WTC11 (cell line): ENCODE measurements around the gene RAB3IL1. TPM values are rescaled to one million over a fixed set of nuclear protein-coding genes. Genes with fewer than 3 reads are reported as not detected.

Experiments
- ARID4B ChIP-seq: sonication (generic); formaldehyde crosslinking; IDR thresholded peaks from 2 replicates; pipeline ENCODE4 v1.8.0; 2023; ENCODE audit warnings: missing genetic modification reagents, mild to moderate bottlenecking, borderline replicate concordance
- ATF2 ChIP-seq: sonication (generic); formaldehyde crosslinking; IDR thresholded peaks from 2 replicates; pipeline ENCODE4 v1.8.1; 2022; ENCODE audit warnings: low read depth, missing genetic modification reagents, borderline replicate concordance
- CREB1 ChIP-seq: sonication (generic); formaldehyde crosslinking; IDR thresholded peaks from 2 replicates; pipeline ENCODE4 v1.8.0; 2023; ENCODE audit warnings: mild to moderate bottlenecking, missing genetic modification reagents
- CTCF ChIP-seq: fragments of 200-600 bp; IDR thresholded peaks from 2 replicates; pipeline ENCODE4 v1.8.0; 2022; ENCODE audit warnings: antibody characterized with exemption
- MLX ChIP-seq: sonication (generic); formaldehyde crosslinking; IDR thresholded peaks from 2 replicates; pipeline ENCODE4 v1.8.1; 2023; ENCODE audit warnings: mild to moderate bottlenecking, missing genetic modification reagents, moderate library complexity
- NFE2L1 ChIP-seq: sonication (generic); formaldehyde crosslinking; IDR thresholded peaks from 2 replicates; pipeline ENCODE4 v1.8.1; 2023; ENCODE audit warnings: missing genetic modification reagents
- OVOL2 ChIP-seq: fragments of 250-450 bp; sonication (Bioruptor Pico); IDR thresholded peaks from 2 replicates; pipeline ENCODE4 v1.9.0; 2021; ENCODE audit warnings: mild to moderate bottlenecking, borderline replicate concordance
- RORB ChIP-seq: fragments of 250-450 bp; sonication (Bioruptor Pico); IDR thresholded peaks from 2 replicates; pipeline ENCODE4 v1.9.0; 2021; ENCODE audit warnings: mild to moderate bottlenecking
- TEAD1 ChIP-seq: sonication (generic); formaldehyde crosslinking; IDR thresholded peaks from 2 replicates; pipeline ENCODE4 v1.8.0; 2022; ENCODE audit warnings: mild to moderate bottlenecking, missing genetic modification reagents
- ZNF121 ChIP-seq: sonication (generic); formaldehyde crosslinking; IDR thresholded peaks from 2 replicates; pipeline ENCODE4 v1.8.0; 2023; ENCODE audit warnings: missing genetic modification reagents
- ZNF232 ChIP-seq: sonication (generic); formaldehyde crosslinking; IDR thresholded peaks from 2 replicates; pipeline ENCODE4 v1.8.0; 2022; ENCODE audit warnings: mild to moderate bottlenecking, missing genetic modification reagents
- ZNF263 ChIP-seq: sonication (generic); formaldehyde crosslinking; IDR thresholded peaks from 2 replicates; pipeline ENCODE4 v1.8.1; 2022; ENCODE audit warnings: low read depth, mild to moderate bottlenecking, moderate library complexity, missing genetic modification reagents
- ZNF416 ChIP-seq: fragments of 250-450 bp; sonication (Bioruptor Pico); IDR thresholded peaks from 2 replicates; pipeline ENCODE4 v1.9.0; 2021; ENCODE audit warnings: mild to moderate bottlenecking, inconsistent platforms
- total RNA-seq: library from RNA; stranded (reverse); gene quantifications from 3 replicates; pipeline ENCODE4 v1.2.3, GENCODE V29; 2021
- TF ChIP-seq, protein P1 (sequence below): fragments of 250-450 bp; sonication (Bioruptor Pico); conservative IDR thresholded peaks from 2 replicates; pipeline ENCODE4 v1.9.0; 2021; ENCODE audit warnings: mild to moderate bottlenecking
- TF ChIP-seq, protein P2 (sequence below): fragments of 250-450 bp; sonication (Bioruptor Pico); IDR thresholded peaks from 2 replicates; pipeline ENCODE4 v2.1.2; 2022; ENCODE audit warnings: mild to moderate bottlenecking, moderate library complexity

The RAB3IL1 gene
- total RNA-seq, 1 experiment from 2014 or later: 7.2 TPM

GRCh38 chr11:61963282-61964057, 46.1 kb upstream of the RAB3IL1 start (continued):
- TF ChIP-seq ARID4B (CRISPR knock-in tag): no peak
- no peak for TF ChIP-seq MLX (CRISPR knock-in tag)
- no peak for TF ChIP-seq TEAD1 (CRISPR knock-in tag)
- no peak for TF ChIP-seq ZNF263 (CRISPR knock-in tag)
- TF ChIP-seq ATF2 (CRISPR knock-in tag): no peak
- no peak for TF ChIP-seq ZNF232 (CRISPR knock-in tag)
- TF ChIP-seq, protein P1, sequence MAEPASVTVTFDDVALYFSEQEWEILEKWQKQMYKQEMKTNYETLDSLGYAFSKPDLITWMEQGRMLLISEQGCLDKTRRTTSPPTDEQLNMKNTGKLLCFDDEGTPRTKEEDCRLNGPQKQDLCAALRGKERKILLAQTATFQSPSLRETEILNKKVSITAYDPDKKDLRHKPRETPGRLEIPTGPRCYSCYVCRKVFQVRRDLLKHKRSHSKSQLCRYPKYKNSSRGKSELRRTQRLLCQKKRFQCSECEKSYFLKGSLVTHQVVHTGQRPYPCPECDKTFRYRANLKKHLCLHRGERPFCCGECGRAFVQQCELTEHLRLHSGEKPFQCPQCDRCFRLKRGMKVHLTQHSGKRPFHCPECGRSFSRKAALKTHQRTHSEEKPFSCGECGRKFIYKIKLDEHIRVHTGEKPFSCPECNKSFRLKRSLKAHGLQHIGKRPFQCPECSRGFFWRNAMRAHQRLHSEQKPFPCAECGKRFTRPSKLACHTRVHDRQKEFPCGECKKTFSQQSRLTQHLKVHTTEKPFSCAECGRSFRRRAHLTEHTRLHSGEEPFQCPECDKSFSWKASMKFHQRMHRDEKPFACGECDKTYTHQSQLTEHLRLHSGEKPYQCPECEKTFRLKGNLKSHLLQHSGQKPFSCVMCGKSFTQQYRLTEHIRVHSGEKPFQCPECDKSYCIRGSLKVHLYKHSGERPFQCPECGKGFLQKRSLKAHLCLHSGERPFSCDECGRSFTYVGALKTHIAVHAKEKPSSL (CRISPR knock-in tag): peak; percentile 20; the same call in 1 of the 2 replicates
- no peak for TF ChIP-seq CTCF
- TF ChIP-seq ZNF416: peak; percentile 32
- no peak for TF ChIP-seq CREB1
- no peak for TF ChIP-seq NFE2L1 (CRISPR knock-in tag)
- TF ChIP-seq RORB (CRISPR knock-in tag): no peak
- TF ChIP-seq OVOL2 (CRISPR knock-in tag): no peak
- TF ChIP-seq ZNF121 (CRISPR knock-in tag): no peak
- TF ChIP-seq, protein P2, sequence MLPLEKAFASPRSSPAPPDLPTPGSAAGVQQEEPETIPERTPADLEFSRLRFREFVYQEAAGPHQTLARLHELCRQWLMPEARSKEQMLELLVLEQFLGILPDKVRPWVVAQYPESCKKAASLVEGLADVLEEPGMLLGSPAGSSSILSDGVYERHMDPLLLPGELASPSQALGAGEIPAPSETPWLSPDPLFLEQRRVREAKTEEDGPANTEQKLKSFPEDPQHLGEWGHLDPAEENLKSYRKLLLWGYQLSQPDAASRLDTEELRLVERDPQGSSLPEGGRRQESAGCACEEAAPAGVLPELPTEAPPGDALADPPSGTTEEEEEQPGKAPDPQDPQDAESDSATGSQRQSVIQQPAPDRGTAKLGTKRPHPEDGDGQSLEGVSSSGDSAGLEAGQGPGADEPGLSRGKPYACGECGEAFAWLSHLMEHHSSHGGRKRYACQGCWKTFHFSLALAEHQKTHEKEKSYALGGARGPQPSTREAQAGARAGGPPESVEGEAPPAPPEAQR (CRISPR knock-in tag): no peak
